Stomach (tissue), 4 donors: Measurements from ENCODE around the gene FCRLB.

Experiments used
- CTCF ChIP-seq, 7 experiments: fragments of 450-650 bp in 4 of 7; fragments of 200-600 bp in 3 of 7; sonication (generic) in 3 of 7; IDR thresholded peaks; one replicate each; pipeline ENCODE4 v1.5.1; 2016 to 2019; ENCODE audit warnings: antibody characterized with exemption in 7 of 7, control low read depth in 2 of 7, mild to moderate bottlenecking in 1 of 7
- POLR2A ChIP-seq, 4 donors: fragments of 450-650 bp; IDR thresholded peaks; one replicate each; pipeline ENCODE4 v1.6.1; 2016; ENCODE audit warnings: antibody characterized with exemption in 4 of 4, control low read depth in 2 of 4, mild to moderate bottlenecking in 1 of 4, moderate library complexity in 1 of 4

GRCh38 chr1:161720956-161721737, at the start of gene FCRLB:
- TF ChIP-seq CTCF (IDR thresholded peaks at IDR 0.05) (no peak), POLR2A (IDR thresholded peaks at IDR 0.05) (no peak)
